Fibroblast of skin of left biceps (primary cell): Measurements from ENCODE around the gene PBX1.
"Not testable (repeated sequence)": the region's sequence is repeated elsewhere in the genome, so short reads cannot be mapped to it uniquely, and the experiment has no call there.

Source experiments
- DNase-seq, 2 experiments: peaks; one replicate each; pipeline ENCODE4 v3.0.0-alpha.2; 2013; ENCODE audit warnings: low read depth in 2 of 2

PBX1 gene

GRCh38 chr1:164558461-164559341 is at the start of gene PBX1:
Gene PBX1 (plus strand): TSS chr1:164559184.
- DNase-seq: peak; percentile 97 to 98

- peak in 1 of 2 experiments; percentile 4 for DNase-seq
Measured at GRCh38 chr1:164510435-164510834, 48.5 kb upstream of the PBX1 start.

GRCh38 chr1:164511001-164511705 is 47.8 kb upstream of the PBX1 start:
- DNase-seq: no peak

GRCh38 chr1:164515231-164515630 is 43.8 kb upstream of the PBX1 start:
- no peak for DNase-seq

- DNase-seq: peak in 1 of 2 experiments; percentile 3
Measured at GRCh38 chr1:164515711-164516331, 43.2 kb upstream of the PBX1 start.

DNA sequence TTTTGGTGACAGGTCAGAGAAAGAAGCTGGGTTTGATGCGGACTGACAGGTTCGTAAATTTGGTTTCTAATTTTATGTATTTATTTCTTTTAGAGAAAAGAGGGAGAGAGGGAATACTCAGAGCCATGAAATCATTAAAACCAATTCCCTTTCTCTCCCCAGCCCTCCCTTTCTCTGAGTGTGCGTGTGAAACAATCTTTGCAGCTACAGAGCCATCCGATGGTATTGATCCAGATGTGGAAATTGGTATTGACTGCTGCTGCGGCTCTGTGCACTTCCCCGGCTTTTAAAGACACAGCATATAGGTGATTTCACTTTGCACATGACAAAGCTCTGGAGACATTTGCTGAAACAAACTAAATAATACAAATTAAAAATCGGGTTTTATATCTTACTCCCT is 42.4 kb upstream of the PBX1 start:
- no peak for DNase-seq

GRCh38 chr1:164518692-164519332 is 40.2 kb upstream of the PBX1 start:
- DNase-seq: no peak

DNA sequence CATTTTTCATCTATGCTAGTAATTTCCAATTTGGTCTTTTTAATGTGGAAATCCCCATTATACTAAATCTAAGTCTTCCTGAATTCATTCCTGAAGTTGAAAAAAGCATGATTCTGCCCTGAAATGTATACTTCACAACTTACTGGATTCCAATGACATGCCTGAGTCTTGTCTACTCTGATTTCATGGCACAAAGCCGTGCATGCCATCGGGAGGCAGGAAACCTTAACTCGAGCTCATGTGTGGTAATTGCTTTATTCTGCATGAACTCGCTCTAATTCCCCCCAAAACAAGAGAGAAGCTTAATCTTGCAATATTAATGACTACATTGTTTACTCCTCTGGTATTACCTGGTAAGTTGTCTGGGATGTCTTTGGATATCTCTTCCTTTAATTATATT is 39.6 kb upstream of the PBX1 start:
- no peak for DNase-seq

DNA sequence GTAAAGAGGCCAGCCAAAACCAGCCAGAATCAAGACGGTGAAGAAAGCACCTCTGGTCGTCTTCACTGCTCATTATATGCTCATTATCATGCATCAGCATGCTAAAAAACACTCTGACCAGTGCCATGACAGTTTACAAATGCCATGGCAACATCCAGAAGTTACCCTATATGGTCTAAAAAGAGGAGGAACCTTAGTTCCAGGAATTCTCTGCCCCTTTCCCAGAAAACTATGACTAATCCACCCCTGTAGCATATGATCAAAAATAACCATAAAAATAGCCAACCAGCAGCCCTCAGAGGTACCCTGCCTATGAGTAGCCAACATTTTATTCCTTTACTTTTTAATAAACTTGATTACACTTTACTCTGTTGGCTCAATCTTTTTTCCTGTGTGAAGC is 34.2 kb upstream of the PBX1 start:
- DNase-seq: peak; percentile 25 to 44

- no peak for DNase-seq
Measured at GRCh38 chr1:164534863-164535610, 23.9 kb upstream of the PBX1 start.

DNA sequence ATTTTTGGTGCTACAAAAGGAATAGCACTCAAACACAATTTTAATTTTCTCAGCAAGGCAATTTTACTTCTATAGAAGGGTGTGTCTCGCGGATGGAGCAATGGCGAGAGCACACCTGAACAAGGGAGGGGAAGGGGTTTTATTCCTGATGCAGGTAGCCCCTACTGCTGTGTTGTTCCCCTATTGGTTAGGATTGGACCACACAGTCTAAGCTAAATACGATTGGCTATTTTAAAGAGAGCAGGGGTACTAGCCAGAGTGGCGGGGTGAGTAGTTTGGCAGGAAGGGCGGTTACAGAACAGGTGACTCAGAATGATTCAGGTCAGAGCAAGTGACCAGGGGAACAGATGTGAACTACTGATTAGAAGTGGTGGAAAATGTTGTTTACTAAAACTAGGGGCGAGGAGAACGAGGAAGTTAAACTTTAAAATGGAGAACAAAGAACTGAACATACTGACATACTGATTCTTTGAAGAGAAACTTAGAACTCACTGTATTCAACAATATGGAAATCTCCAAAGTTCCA is 6.5 kb upstream of the PBX1 start:
- not testable (repeated sequence) for DNase-seq

GRCh38 chr1:164557270-164557669 is 1.7 kb upstream of the PBX1 start:
- no peak for DNase-seq

DNA sequence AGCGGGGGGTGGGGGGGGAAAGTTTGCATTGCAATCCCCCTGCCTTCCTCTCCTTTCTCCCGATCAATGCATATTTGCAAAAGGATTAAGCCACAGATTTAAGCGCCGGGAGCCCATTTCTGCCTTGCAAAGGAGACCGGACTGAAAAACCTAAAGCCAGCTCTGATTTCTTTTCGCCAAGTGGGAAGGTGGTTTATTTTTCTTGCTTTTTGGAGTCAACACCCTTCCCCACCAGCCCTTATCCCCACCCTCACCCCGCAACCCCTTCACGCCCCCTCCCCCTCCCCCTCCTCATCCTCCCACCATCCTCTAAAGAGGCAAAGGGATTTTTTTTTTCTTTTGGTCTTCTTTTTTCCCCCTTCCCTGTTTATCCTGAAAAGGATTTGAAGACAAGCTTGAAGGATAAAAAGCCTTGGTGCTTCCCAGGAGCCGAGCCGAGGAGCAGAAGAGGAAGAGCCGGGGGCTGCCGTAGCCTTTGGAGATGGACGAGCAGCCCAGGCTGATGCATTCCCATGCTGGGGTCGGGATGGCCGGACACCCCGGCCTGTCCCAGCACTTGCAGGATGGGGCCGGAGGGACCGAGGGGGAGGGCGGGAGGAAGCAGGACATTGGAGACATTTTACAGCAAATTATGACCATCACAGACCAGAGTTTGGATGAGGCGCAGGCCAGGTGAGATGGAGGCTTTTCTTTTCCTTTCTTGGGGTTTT is 513 bp downstream of the PBX1 start:
- no peak for DNase-seq

- DNase-seq: no peak
Measured at GRCh38 chr1:164560121-164560541, 1.1 kb downstream of the PBX1 start.

GRCh38 chr1:164560556-164560955 is 1.6 kb downstream of the PBX1 start:
- no peak for DNase-seq

- no peak for DNase-seq
Measured at GRCh38 chr1:164561007-164561406, 2.0 kb downstream of the PBX1 start.

DNA sequence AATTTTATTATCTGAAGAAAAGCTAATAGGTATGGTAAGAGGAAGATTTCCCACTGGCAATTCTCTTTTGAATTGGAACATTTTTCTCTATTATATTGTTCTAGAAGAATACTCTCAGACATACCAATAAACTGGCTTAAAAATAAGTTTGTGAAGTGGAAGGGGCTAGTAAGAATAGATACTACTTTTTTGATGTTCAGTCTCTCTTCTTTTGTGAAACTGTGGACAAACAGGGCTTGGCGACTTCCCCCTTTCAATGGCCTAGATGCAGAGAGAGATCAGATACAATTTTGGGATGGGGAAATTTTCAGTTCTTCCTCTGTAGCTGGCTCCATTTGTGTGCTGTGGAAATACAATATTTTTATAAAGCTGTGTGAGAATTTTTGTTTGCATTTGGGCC is 2.5 kb downstream of the PBX1 start:
- DNase-seq: no peak

DNA sequence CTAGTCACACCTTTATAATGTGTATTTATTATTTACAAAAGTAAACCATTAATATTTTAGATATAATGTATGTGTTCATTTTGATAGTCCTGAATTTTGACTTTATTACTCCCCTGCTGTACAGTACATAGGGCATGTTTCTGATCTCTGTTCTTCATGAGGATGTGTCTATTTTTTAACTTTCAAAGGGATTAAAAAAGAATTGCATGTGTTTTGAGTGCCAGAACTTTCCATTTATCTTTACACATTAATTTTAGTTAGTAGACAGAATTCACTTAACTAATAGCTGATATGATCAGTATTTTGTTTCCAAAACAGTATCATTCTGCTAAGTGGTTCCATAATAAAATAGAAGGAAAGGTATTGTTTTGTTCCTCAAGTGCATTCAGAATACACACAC is 3.1 kb downstream of the PBX1 start:
- no peak for DNase-seq

DNA sequence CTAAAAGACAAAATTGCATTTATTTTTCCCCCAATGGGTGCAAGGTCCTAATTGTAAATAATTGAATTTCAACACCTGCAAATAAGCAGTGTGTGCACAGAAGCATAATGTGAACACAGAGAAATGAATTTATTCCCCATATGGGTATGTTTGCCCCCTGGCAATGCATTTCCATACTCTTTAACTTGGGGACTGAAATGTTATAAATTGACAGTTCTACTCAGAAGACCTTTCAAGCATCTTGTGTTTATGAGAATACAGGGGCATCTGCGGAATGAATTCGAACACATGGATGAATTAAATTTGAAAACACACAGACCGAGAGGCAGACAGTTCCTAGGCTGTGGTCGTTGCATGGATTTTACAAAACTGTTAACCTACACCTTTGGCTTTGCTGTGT is 3.5 kb downstream of the PBX1 start:
- no peak for DNase-seq

DNA sequence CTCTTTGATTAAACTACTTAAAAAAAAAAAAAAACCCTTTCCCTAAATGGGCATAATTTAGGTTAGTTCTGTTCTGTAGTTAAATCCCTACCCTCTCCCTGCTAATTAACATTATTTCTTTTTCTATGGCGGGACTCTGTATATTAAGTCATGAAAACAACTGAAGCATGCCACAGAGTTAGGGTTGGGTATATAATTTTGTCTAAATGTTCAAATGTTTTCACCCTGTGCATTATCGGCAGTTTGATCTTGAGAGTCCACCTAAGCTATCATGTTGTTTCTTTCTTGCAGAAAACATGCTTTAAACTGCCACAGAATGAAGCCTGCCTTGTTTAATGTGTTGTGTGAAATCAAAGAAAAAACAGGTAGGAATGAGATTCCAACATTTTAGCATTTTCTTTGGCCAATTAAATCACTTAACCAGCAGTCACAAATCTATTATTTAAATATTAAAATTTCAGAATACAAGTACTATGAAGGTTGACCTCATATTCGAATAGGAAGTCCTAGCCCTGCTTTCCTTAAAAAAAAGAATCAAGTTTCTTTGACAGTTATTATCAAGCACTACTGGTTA is 4.0 kb downstream of the PBX1 start:
- no peak for DNase-seq
